Stimulated activated CD4-positive, alpha-beta T cell treated with anti-CD3 and anti-CD28 coated beads, Interleukin-12 subunit alpha, Interleukin-12 subunit beta, amount 100 ng/mL, for 24 hours (primary cell): ENCODE measurements around the gene ETV6.
"Not testable (repeated sequence)": the region's sequence is repeated elsewhere in the genome, so short reads cannot be mapped to it uniquely, and the experiment has no call there.

ENCODE experiments used
- DNase-seq, 2 experiments: peaks; one replicate each; pipeline ENCODE4 v3.0.0-alpha.2; 2020; ENCODE audit warnings: low read depth in 2 of 2

ETV6 gene

GRCh38 chr12:11668611-11669010, 19.1 kb downstream of the ETV6 start:
- DNase-seq = no peak

- DNase-seq = no peak
Measured at GRCh38 chr12:11669348-11669747, 19.9 kb downstream of the ETV6 start.

- no peak for DNase-seq
Measured at GRCh38 chr12:11672256-11673191, 23.1 kb downstream of the ETV6 start.

GRCh38 chr12:11673666-11674461, 24.4 kb downstream of the ETV6 start:
- DNase-seq = no peak

GRCh38 chr12:11674894-11675390, 25.5 kb downstream of the ETV6 start:
- DNase-seq = no peak

GRCh38 chr12:11676052-11676451, 26.6 kb downstream of the ETV6 start:
- DNase-seq = no peak

GRCh38 chr12:11677093-11677492, 27.6 kb downstream of the ETV6 start:
- DNase-seq = no peak

GRCh38 chr12:11677752-11678151, 28.3 kb downstream of the ETV6 start:
- no peak for DNase-seq

GRCh38 chr12:11678781-11679180, 29.3 kb downstream of the ETV6 start:
- DNase-seq = no peak

- no peak for DNase-seq
Measured at GRCh38 chr12:11681207-11681606, 31.7 kb downstream of the ETV6 start.

GRCh38 chr12:11681695-11682094, 32.2 kb downstream of the ETV6 start:
- not testable (repeated sequence) for DNase-seq

GRCh38 chr12:11684393-11684792, 34.9 kb downstream of the ETV6 start:
- no peak for DNase-seq

GRCh38 chr12:11684811-11685210, 35.3 kb downstream of the ETV6 start:
- DNase-seq = no peak

GRCh38 chr12:11685316-11685715, 35.8 kb downstream of the ETV6 start:
- no peak for DNase-seq

GRCh38 chr12:11685716-11686115, 36.2 kb downstream of the ETV6 start:
- DNase-seq = no peak

GRCh38 chr12:11686120-11686519, 36.6 kb downstream of the ETV6 start:
- no peak for DNase-seq

- no peak for DNase-seq
Measured at GRCh38 chr12:11687528-11687927, 38.1 kb downstream of the ETV6 start.

GRCh38 chr12:11688379-11688778, 38.9 kb downstream of the ETV6 start:
- DNase-seq = no peak

GRCh38 chr12:11688831-11689230, 39.4 kb downstream of the ETV6 start:
- DNase-seq = no peak

- no peak for DNase-seq
Measured at GRCh38 chr12:11689591-11690186, 40.2 kb downstream of the ETV6 start.

- DNase-seq = no peak
Measured at GRCh38 chr12:11693067-11693466, 43.6 kb downstream of the ETV6 start.

- DNase-seq = no peak
Measured at GRCh38 chr12:11693601-11694000, 44.1 kb downstream of the ETV6 start.
